GM18858 (cell line): ENCODE results near the gene SLC6A2.
"Not testable (repeated sequence)": the region's sequence is repeated elsewhere in the genome, so short reads cannot be mapped to it uniquely, and the experiment has no call there.

Experiments used
- ATAC-seq: cut with Tn5 transposase; IDR thresholded peaks from one replicate; pipeline ENCODE4 v1.9.1; 2021; ENCODE audit not compliant: unreplicated experiment

The SLC6A2 gene

DNA sequence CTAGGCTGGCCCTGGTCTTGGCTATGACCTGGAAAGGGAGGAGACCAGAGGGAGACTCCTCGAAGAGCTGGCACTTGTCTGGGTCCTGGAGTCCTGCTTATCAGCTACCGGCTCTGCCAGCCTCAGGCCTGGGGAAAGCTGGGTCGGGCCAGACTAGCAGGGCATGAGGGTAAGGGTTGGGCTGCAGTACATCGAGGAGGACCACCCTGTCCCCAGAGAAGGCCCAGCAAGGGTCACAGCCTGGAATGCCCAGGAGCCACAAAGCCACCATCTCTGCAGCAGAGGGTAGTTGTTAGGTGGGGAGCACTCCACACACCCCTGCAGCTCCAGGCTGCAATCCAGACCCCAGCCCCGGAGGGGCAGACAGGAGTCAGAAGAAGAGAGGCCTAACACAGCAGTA lies 54.0 kb downstream of the SLC6A2 start:
- no peak for ATAC-seq

DNA sequence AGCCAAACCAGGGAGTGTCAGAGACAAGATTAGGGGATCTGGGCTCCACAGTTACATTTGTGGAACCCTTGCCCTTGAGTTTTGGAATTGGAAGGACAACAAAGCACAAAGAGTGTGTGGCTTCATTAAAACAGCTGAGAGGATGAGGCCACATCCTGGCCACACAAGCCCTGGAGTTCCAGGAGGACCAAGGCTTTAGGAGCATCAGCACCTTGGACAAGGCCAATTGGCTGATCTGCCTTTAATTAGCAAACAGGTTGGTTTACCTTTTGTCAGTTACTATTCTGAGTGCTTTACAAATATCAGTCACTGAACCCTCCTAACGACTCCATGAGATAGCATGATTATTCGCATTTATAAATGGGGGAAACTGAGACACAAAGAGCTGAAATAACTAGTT lies 54.7 kb downstream of the SLC6A2 start:
- no peak for ATAC-seq

DNA sequence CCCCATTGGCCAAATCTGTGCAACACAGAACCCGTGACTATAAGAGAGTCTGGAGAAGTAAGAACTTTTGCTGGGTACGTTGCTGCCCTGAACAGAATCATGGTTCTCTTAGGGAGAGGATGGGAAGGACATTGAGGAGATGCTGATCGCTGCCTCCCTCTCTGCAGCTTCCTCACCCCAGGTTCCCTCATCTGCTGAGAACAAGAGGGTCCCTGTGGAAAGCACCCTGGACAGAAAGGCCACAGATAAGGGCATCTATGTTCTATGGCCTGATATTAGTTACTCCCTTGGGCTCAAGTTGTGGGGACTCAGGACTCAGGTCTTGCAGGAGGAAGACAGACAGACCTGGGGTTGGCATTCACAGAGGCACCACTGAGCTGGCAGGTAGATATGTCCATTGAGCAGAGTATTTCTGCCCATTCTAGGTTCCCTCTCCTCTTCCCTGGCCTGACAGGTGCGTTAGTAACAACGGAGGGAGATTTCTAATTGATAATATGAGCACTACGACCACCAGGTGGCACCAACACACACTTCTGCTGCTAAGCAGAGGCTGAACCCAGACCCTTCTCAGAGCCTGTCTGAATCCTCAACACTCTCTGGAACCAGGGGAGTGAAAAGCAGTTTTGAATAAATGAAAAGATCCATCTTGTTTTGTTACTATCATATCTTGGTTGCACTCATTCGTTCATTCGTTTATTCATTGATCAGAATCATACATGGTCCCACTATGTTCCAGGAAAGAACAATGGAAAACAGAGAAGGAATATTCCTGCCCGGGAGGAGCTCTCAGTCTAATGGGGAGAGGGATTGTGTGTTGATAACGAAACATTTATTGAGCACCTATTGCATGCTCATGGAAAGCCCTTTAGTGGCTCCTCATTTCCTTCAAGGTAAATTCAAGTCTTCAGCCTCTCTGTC lies 56.4 kb downstream of the SLC6A2 start:
- ATAC-seq: no peak

DNA sequence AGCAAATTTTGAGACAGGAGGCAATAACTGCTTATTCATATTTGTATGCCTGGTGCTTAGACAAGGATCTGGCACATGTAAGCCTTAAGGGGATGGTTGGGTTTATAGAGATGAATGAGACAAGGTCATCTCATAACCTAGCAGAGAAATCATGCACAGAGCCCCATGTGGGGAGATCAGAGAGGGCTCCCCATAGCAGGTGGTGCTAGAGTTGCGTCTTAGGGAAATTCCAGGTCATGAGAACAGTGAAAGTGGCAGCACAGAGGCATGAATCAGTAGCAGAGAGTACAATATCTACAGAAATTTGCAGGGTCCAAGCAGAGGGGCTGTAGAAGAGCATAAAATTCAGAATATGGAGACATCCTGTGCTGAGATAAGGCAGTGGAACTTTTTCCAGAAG lies 57.3 kb downstream of the SLC6A2 start:
- ATAC-seq: no peak

DNA sequence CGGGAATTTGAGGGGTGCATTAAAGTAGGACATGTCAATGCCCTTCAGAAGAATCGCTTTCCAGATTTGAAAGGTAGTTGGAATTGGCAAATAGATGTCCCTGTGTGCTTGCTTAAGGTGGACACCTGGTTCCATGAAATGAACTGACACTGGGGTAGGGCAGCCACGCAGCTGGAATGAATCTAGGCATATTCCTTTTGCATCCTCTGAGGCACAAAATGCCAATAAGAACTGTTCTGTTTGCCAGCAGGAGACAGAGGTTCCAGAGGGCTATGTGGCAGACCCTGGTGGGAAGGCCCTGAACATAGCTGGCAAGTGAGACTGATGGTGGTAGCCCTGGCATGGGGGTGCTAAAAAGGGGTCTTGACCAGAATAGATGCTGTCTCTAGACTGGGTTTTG lies 61.5 kb downstream of the SLC6A2 start:
- no peak for ATAC-seq

DNA sequence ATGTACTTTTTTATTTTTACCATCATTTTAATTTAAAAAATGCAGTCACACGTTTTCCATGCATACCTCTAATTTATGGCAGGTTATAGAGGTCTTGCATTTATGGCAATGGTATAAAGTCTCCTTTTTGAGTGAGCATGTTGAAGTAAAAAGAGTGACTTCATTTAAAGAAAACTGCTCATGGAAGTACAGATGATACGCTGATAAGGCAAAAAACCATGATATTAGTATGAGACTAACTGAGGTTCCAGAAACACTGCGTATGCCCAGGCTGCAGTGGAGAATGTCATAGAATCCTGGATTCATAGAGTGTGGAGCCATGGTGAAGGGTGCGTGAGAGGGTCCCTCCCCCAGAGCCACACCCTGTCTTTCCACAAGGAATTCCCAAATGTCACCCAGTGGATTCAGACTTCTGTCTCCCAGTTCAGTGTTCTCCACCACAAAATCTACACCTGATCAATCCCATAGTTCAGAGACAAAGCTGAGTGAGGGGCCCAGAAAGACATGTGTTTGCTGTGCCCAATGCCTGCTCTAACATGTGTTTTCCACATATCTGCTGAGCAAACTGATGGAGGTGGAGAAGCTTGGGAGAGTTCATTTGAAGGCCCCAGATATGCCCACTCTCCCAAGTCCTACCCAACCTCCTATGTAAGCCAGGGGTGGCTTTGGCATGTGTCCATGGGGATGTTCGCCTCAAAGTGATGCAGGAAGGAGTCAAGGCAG lies 69.4 kb downstream of the SLC6A2 start:
- no peak for ATAC-seq

DNA sequence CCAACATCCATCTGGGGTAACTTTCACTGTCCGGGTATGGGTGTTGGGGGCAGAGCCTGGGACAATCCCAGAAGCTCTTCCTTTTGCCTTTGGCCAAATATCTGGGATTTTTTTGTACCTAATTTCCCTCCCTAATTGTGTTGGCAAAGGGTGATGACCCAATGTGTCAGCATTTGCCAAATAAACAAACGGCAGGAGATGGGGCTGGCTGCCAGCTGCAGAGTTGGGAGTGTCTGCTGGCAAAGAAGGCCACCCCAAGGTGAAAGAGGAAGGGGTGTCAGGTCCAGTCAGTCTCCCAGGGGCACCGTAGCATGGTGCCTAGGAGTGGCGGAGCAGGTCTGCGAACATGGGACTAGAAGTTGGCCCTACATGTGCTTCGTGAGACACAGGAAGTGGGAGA lies 73.0 kb downstream of the SLC6A2 start:
- no peak for ATAC-seq

DNA sequence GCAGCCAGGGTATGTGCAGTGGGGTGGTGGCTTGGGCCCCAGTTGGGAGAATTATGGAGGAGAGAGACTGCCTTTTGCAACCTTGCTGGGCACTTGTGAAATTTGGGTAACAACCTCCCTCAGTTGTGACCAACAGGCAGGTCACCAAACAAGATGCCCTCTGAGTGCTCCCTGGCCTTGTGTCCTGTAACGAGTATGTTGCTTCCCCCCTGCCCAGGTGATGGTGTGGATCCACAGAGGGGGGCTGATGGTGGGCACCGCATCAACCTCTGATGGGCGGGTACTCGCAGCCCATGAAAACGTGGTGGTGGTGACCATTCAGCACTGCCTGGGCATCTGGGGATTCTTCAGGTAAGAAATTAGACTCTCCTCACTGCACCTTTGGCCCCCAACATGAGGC lies 74.3 kb downstream of the SLC6A2 start:
- ATAC-seq: no peak

DNA sequence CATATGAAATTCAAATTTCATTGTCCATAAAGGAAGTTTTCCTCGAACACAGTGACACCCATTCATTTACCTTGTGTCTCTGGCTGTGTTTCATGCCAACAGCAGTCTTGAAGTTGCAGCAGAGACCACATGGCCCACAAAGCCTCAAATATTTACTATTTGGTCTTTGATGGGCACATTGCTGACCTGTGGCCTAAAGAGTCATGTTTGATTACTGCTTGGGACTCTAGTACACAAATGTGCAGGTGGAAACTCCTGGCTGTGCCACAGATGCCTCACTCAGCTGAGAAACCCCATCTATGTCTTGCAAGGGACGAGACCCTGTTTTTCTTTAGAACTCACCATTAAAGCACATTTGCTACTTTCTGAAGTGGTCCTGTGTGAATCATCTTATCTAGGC lies 76.7 kb downstream of the SLC6A2 start:
- no peak for ATAC-seq

DNA sequence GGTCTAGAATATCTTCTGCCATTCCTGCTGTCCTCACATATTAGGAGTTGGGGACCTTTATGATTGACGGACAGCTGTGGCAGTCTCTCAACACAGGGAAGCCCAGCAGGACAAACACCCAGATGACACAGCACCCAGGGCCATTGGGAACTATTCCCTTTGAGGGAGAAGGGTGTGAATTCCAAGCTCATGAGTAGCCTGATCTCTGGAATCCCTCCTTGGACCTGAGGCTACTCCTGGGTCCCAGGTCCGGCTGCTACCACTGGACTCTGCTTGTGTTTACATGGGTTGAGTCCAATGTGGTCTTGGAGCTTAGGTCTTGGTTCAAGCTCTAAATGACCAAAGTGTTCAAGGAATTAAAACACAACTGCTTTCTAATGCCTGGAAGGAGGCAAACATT lies 78.9 kb downstream of the SLC6A2 start:
- no peak for ATAC-seq

DNA sequence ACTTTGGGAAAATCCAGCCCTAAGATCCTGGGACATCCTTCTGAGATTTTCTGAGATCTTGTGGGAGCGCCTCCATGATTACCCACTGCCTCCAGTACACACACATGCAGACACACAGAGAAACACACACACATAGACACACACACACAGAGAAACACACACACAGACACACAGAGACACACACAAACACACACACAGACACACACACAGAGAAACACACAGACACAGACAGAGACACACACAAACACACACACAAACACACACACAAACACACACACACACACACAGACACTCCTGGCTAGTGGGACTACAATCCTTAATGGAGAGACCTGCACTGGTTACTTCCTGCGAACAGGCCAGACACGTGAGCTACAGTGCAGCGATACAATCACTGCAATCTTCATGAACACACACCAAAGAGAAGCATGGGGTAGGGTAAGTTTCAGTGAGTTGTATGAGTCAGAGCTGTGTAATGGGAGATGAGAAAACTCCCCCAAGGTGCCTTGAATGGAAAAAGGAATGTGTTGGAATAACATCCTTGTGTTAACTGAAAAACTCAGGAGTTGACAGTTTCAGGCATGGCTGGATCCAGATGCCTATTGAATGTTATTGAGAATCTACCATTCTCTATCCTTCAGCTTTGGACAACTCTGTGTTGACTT lies 79.5 kb downstream of the SLC6A2 start:
- ATAC-seq: no peak

DNA sequence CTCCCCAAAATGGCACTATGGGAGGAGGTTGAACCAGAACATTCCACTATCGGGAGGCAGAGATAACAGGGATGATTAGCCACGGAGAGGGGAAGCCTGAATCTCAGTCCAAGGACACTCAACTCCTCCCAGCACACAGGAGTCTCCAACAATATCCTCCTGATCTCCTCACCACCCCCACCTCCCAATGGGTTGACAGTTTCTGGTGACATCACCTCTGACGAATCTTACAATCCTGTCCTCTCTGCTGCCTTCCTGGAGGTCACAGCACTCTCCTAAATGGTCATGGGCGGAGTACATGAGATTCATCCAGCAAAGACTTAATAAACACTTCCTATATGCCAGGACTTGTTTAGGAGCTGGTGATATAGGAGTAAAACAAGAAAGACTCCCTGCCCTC lies 80.9 kb downstream of the SLC6A2 start:
- no peak for ATAC-seq

DNA sequence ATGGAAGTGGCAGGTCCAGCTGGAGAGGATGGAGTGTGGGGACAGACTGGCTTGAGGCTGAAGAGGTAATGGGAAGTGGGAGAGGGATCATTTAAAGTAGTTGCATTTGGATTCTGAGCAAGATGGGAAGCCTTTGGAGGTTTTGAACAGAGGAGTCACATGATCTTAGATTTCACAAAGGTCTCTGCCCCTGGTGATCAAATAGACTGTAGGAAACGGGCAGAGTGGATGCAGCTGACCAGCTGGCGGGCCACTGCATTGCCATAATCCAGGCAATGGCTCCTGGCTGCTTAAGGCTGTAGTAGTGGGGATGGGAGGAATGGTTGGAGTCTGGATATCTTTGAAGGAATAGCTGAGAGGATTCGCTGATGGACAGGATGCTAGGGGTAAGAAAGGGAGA lies 81.5 kb downstream of the SLC6A2 start:
- no peak for ATAC-seq

DNA sequence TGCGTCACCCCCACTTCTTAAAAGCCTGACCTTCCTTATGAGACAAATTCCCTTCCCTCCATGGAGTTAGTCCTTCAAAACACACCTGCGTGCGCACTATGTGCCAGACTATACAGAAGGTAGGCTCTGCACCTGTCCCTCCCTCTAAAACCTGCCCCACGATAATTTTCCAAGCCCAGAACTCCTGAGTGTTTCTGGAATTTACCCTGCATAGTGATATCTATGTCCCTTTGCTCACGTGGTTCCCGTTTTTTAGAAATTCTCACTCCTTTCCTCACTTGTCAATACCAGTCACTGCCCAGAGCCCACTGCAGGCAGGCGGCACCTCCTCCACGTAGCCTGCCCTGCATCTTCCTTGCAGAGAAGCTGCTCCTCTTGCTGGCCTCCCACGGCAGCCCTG lies 82.2 kb downstream of the SLC6A2 start:
- ATAC-seq: no peak

DNA sequence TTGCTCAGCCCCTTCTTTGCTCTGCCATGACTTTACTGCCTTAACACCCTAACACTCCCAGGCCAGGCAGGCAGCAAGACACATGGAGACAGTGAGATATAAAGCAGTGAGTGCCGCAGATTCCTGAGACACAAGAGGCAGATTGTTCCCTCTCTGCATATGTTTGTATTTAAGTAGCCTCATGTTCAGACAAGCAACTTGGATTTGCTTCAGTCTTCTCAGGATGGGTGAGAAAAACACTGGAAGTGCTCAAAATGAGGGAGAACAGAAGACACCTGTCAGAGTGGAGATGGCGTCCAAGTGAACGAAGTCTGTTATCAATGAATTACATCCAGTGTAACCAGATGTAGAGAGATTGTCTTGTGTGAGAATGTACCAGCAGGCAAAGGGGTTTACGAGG lies 90.3 kb downstream of the SLC6A2 start:
- ATAC-seq: no peak

DNA sequence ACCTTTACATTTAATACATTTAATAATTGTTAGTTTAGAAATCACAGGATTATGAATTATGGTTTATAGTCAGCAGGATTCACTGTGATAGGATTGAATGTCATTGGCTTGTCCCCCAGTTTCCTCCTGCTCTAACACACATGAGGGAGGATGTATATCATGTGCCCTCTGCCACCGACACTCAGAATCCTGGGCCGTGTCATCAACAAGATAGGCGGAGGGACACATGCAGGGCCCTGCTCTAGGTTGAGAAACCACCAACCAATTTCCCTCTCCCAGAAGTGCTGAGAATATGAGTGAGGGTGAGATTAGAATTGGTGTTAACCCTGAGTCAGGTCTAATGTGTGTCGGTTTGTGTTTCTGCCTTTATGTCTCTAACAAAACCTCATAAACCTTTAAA lies 92.0 kb downstream of the SLC6A2 start:
- no peak for ATAC-seq

DNA sequence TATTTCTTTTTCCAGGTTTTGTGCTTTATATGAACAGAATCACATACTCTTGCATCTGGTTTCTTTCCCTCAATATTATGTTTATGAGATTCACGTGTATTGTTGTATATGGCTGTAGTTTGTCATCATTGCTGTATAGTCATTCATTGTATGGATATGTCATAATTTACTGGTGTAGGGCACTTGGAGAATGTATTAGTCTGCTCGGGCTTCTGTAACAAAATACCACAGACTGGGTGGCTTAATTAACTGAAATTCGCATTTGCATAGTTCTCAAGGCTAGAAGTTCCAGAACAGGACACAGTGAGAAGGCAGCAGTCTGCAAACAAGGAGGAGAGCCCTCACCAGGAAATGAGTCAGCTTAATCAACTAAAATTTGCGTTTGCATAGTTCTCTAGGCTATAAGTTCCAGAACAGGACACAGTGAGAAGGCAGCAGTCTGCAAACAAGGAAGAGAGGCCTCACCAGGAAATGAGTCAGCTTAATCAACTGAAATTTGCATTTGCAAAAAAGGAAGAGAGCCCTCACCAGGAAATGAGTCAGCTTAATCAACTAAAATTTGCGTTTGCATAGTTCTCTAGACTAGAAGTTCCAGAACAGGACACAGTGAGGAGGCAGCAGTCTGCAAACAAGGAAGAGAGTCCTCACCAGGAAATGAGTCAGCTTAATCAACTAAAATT lies 96.8 kb downstream of the SLC6A2 start:
- ATAC-seq: not testable (repeated sequence)

DNA sequence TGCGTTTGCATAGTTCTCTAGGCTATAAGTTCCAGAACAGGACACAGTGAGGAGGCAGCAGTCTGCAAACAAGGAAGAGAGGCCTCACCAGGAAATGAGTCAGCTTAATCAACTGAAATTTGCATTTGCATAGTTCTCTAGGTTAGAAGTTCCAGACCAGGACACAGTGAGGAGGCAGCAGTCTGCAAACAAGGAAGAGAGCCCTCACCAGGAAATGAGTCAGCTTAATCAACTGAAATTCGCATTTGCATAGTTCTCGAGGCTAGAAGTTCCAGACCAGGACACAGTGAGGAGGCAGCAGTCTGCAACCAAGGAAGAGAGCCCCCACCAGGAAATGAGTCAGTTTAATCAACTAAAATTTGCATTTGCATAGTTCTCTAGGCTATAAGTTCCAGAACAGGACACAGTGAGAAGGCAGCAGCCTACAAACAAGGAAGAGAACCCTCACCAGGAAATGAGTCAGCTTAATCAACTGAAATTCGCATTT lies 97.4 kb downstream of the SLC6A2 start:
- not testable (repeated sequence) for ATAC-seq
